ENCODE results near the gene EFCAB11. TPM values are rescaled to one million over a fixed set of nuclear protein-coding genes. Genes with fewer than 3 reads are reported as not detected.

EFCAB11 gene
- total RNA-seq, 1 donor from 2014 or later, result not detected

DNA sequence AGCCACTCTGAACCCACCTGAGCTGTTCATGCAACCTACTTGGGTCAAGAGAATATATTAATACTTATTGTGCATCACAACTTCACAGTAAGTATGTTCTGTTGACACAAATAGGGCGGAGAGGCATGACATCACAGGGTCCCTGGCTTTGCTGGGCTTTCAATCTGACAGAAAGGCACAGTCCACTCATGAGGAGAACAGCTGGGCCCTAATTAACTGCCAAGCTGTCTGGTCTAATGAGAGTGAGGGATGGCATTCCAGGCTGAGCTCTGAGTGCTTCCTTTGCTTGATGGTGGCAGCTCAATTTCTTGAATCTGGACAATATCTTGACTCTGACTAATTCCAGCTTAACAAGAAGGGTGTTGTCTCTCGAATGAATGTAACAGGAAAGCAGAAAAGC lies 2.0 kb downstream of the EFCAB11 start:
- no peak overlapping the region for H3K4me3 ChIP-seq
- peaks cover 4 to 11% of the 10 kb centered on the region in 2 donors for H3K4me1 ChIP-seq
- no peaks in the 10 kb centered on the region for H3K9me3 ChIP-seq
- H3K27ac ChIP-seq, result no peak overlapping the region
- H3K36me3 ChIP-seq, result no peaks in the 10 kb centered on the region
- TF ChIP-seq, protein P1, sequence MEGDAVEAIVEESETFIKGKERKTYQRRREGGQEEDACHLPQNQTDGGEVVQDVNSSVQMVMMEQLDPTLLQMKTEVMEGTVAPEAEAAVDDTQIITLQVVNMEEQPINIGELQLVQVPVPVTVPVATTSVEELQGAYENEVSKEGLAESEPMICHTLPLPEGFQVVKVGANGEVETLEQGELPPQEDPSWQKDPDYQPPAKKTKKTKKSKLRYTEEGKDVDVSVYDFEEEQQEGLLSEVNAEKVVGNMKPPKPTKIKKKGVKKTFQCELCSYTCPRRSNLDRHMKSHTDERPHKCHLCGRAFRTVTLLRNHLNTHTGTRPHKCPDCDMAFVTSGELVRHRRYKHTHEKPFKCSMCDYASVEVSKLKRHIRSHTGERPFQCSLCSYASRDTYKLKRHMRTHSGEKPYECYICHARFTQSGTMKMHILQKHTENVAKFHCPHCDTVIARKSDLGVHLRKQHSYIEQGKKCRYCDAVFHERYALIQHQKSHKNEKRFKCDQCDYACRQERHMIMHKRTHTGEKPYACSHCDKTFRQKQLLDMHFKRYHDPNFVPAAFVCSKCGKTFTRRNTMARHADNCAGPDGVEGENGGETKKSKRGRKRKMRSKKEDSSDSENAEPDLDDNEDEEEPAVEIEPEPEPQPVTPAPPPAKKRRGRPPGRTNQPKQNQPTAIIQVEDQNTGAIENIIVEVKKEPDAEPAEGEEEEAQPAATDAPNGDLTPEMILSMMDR (IDR thresholded peaks at IDR 0.05), result no peak
- no peak for DNase-seq (ENCODE audit: low spot score in 2 of 2)
- intact Hi-C loops (cut with DNase I), result loop anchor here (10.0 kb wide), 3 partner anchors 302 to 802 kb away; partner anchors contain the start of genes CALM1 and PSMC1
- no peaks in the 10 kb centered on the region for H3K27me3 ChIP-seq

DNA sequence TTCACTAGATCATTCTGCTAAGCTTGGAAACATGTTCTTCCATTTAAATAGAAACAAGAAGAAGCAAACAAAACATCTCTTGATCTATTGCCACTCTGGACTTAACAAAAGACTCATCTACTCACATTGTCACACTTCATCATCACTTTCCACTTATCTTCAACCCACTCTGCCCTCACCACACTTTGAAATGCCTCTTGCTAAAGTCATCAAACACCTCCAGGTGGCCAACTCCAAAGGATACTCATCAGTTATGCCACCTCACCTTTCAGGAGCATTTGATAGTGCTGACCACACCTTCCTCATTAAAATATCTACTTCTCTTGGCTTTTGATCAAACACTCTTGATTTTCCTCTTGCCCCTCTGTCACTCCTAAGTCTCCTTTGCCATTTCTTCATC lies 7.2 kb downstream of the EFCAB11 start:
- Histone ChIP-seq H3K4me1 (no peaks in the 10 kb centered on the region), H3K4me3 (no peak overlapping the region), H3K36me3 (no peaks in the 10 kb centered on the region), H3K27me3 (no peaks in the 10 kb centered on the region), H3K9me3 (no peaks in the 10 kb centered on the region), H3K27ac (no peak overlapping the region)
- DNase-seq (ENCODE audit: low spot score in 2 of 2), result no peak
- intact Hi-C loops (cut with DNase I), result no loop called here
- TF ChIP-seq, protein P1 (IDR thresholded peaks at IDR 0.05), result no peak

DNA sequence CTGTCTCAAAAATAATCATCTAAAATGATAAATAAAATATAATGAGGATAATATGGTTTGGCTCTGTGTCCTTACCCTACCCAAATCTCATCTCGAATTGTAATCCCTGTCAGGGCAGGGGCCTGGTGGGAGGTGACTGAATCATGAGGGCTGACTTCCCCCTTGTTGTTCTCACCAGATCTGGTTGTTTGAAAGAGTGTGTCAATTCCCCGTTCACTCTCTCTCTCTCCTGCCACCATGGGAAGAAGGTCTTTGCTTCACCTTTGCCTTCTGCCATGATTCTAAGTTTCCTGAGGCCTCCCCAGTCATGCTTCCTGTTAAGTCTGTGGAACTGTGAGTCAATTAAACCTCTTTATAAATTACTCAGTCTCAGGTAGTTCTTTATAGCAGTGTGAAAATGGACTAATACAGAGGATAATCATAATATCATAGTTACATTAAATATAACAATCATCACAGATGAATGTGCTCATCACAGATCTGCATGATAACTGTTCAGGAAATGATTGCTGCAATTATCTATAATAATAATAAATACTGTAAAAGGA lies 12.6 kb downstream of the EFCAB11 start:
- Histone ChIP-seq H3K4me1 (no peaks in the 10 kb centered on the region), H3K27me3 (no peaks in the 10 kb centered on the region), H3K9me3 (no peaks in the 10 kb centered on the region), H3K36me3 (no peaks in the 10 kb centered on the region), H3K27ac (no peak overlapping the region), H3K4me3 (no peak overlapping the region)
- TF ChIP-seq, protein P1 (IDR thresholded peaks at IDR 0.05), result no peak
- intact Hi-C loops (cut with DNase I), result no loop called here
- no peak for DNase-seq (ENCODE audit: low spot score in 2 of 2)

DNA sequence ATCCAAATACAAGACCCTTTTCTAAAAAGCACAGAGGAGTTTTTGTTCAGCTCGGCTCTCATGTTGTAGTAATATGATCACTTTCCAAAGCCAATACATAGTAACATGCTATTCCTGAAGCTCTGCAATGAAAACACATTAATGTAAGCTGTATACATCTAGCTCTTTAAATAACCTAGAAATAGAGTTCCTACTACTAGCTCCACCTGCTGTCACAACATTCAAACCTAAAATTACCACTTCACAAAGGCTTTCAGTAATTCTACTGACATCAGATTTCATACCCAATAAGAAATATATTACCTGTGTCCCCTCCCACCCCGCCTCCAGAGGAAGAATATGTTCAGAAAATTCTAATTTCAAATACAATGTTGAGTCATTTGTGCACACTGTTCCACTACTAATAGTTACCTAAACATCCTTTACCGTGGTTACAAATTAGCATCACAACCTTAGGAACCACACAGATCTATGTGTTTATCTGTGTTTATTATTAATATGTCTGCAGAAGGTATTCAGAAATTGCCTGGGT lies 17.8 kb downstream of the EFCAB11 start:
- no peak overlapping the region for H3K4me3 ChIP-seq
- no peaks in the 10 kb centered on the region for H3K4me1 ChIP-seq
- no peaks in the 10 kb centered on the region for H3K9me3 ChIP-seq
- H3K36me3 ChIP-seq, result no peaks in the 10 kb centered on the region
- no peak overlapping the region for H3K27ac ChIP-seq
- no peaks in the 10 kb centered on the region for H3K27me3 ChIP-seq
- TF ChIP-seq, protein P1 (IDR thresholded peaks at IDR 0.05), result no peak
- intact Hi-C loops (cut with DNase I), result no loop called here
- no peak for DNase-seq (ENCODE audit: low spot score in 2 of 2)

DNA sequence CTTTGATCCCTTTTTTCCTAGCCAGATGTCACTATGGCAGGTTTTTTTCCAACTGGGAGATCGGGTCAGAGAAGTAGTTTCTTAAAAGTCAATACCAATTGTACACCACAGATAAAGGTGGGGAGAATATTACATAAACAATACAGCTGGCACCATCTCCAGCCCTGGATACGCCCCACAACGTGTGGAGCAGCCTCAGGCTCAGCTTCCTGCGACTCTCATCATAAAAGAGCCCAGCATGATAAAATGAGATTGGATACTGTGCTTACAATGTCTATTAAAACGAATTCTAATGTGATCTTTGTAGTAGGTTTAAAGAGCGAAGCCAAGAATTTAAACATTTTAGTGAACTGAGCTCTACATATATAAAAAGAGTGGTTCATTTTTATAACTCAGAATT lies 21.5 kb downstream of the EFCAB11 start:
- Histone ChIP-seq H3K4me1 (no peaks in the 10 kb centered on the region), H3K36me3 (no peaks in the 10 kb centered on the region), H3K27me3 (no peaks in the 10 kb centered on the region), H3K27ac (no peak overlapping the region), H3K9me3 (no peaks in the 10 kb centered on the region), H3K4me3 (no peak overlapping the region)
- no peak for DNase-seq (ENCODE audit: low spot score in 2 of 2)
- TF ChIP-seq, protein P1 (IDR thresholded peaks at IDR 0.05), result no peak
- intact Hi-C loops (cut with DNase I), result no loop called here

All from ascending aorta (tissue), 2 donors.